Measurements from ENCODE around the gene POLRMT.
A peak's percentile ranks its signal among the peaks of the same experiment; 100 is the strongest.

Gene POLRMT

DNA sequence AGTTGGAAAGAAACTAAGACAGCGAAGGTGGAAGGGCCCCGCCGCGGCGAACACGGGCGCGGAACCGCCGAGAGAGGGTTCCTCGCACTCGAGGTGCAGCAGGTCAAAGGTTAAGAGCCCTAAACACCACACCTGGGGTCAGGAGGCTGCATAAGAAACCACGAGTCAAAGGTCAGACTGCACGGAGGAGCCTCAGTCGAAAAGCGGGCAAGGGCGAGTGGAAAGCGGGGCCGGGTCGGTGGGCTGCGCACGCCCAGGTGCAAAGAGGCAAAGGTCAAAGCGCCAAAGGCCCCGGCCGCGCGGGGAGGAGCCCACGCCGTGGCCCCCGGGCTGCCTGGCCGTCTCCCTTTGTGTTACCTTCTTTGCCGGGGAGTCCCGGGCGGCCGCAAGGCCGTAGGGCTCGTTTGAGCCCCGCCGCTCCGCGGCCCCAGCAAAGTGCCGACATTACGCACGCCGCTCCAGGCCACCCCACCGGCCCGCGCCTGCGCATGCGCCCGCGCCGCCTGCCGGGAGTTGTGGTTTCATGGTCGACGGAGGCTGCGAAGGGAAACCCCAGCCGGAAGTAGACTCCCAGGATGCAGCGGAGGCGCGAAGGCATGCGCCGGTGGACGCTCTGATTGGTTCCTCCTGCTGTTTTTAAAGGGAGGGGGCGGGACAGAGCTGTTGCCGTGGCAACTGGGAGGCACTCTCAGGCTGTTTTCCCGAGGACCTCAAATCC lies at the start of gene POLRMT:
Gene POLRMT, minus strand, starts transcription at position 470 of the 718 bp plus-strand sequence. Its CDS starts 25 bp downstream, at position 445.
- TF ChIP-seq, protein P1, sequence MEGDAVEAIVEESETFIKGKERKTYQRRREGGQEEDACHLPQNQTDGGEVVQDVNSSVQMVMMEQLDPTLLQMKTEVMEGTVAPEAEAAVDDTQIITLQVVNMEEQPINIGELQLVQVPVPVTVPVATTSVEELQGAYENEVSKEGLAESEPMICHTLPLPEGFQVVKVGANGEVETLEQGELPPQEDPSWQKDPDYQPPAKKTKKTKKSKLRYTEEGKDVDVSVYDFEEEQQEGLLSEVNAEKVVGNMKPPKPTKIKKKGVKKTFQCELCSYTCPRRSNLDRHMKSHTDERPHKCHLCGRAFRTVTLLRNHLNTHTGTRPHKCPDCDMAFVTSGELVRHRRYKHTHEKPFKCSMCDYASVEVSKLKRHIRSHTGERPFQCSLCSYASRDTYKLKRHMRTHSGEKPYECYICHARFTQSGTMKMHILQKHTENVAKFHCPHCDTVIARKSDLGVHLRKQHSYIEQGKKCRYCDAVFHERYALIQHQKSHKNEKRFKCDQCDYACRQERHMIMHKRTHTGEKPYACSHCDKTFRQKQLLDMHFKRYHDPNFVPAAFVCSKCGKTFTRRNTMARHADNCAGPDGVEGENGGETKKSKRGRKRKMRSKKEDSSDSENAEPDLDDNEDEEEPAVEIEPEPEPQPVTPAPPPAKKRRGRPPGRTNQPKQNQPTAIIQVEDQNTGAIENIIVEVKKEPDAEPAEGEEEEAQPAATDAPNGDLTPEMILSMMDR (IDR thresholded peaks at IDR 0.05; ENCODE audit: low read depth, low read length), result no peak
- DNase-seq (ENCODE audit: low read depth in 2 of 2), result peak; percentile 99
- peak within 1 kb of the TSS; percentile 78 to 84 for H3K4me3 ChIP-seq (replicated peaks in 1 of 2; ENCODE audit: low read depth in 2 of 2, low read length in 2 of 2)

GRCh38 chr19:682678-683320 lies 49.5 kb upstream of the POLRMT start:
- DNase-seq (ENCODE audit: low read depth in 2 of 2), result no peak
- TF ChIP-seq, protein P1 (IDR thresholded peaks at IDR 0.05; ENCODE audit: low read depth, low read length), result no peak
- H3K4me3 ChIP-seq (replicated peaks in 1 of 2; ENCODE audit: low read depth in 2 of 2, low read length in 2 of 2), result no peak overlapping the region

DNA sequence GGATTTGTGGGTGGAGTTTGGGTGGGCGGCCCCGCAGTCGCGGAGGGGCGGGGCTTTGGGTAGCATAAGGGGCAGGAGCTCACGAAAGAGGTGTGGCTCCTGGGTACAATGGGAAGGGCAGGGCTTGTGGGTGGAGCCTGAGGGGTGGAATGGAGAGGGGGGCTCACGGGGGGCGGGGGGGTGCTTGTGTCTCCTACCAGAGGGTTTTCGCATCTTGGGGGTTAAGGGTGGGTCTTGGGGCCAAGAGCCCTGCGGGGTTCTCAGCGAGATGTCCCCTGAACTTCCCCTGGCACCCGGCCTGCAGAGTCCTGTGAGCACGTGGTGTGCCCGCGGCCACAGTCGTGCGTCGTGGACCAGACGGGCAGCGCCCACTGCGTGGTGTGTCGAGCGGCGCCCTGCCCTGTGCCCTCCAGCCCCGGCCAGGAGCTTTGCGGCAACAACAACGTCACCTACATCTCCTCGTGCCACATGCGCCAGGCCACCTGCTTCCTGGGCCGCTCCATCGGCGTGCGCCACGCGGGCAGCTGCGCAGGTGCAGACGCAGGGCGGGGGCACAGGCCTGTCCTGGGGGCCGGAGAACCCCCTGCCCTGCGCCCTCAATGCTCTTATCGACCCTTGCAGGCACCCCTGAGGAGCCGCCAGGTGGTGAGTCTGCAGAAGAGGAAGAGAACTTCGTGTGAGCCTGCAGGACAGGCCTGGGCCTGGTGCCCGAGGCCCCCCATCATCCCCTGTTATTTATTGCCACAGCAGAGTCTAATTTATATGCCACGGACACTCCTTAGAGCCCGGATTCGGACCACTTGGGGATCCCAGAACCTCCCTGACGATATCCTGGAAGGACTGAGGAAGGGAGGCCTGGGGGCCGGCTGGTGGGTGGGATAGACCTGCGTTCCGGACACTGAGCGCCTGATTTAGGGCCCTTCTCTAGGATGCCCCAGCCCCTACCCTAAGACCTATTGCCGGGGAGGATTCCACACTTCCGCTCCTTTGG lies 48.0 kb upstream of the POLRMT start:
- peak in 1 of 2 donors; percentile 98 for DNase-seq (ENCODE audit: low read depth in 2 of 2)
- TF ChIP-seq, protein P1 (IDR thresholded peaks at IDR 0.05; ENCODE audit: low read depth, low read length), result no peak
- H3K4me3 ChIP-seq (replicated peaks in 1 of 2; ENCODE audit: low read depth in 2 of 2, low read length in 2 of 2), result no peak overlapping the region

- peak overlapping the region; percentile 49 to 58 for H3K4me3 ChIP-seq (replicated peaks in 1 of 2; ENCODE audit: low read depth in 2 of 2, low read length in 2 of 2)
- peak; percentile 99 to 100 for DNase-seq (ENCODE audit: low read depth in 2 of 2)
Measured at GRCh38 chr19:680287-681028, 47.1 kb upstream of the POLRMT start.

GRCh38 chr19:679418-680286 lies 46.3 kb upstream of the POLRMT start:
- H3K4me3 ChIP-seq (replicated peaks in 1 of 2; ENCODE audit: low read depth in 2 of 2, low read length in 2 of 2), result peak overlapping the region; percentile 49 to 58
- TF ChIP-seq, protein P1 (IDR thresholded peaks at IDR 0.05; ENCODE audit: low read depth, low read length), result no peak
- peak; percentile 75 to 95 for DNase-seq (ENCODE audit: low read depth in 2 of 2)

More at GRCh38 chr19:680287-681028, 47.1 kb upstream of the POLRMT start:
- TF ChIP-seq, protein P1 (IDR thresholded peaks at IDR 0.05; ENCODE audit: low read depth, low read length), result no peak

Data from cardiac fibroblast (primary cell).